ENCODE measurements around the gene CAAP1.

CAAP1 gene, protein sequence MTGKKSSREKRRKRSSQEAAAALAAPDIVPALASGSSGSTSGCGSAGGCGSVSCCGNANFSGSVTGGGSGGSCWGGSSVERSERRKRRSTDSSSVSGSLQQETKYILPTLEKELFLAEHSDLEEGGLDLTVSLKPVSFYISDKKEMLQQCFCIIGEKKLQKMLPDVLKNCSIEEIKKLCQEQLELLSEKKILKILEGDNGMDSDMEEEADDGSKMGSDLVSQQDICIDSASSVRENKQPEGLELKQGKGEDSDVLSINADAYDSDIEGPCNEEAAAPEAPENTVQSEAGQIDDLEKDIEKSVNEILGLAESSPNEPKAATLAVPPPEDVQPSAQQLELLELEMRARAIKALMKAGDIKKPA

DNA sequence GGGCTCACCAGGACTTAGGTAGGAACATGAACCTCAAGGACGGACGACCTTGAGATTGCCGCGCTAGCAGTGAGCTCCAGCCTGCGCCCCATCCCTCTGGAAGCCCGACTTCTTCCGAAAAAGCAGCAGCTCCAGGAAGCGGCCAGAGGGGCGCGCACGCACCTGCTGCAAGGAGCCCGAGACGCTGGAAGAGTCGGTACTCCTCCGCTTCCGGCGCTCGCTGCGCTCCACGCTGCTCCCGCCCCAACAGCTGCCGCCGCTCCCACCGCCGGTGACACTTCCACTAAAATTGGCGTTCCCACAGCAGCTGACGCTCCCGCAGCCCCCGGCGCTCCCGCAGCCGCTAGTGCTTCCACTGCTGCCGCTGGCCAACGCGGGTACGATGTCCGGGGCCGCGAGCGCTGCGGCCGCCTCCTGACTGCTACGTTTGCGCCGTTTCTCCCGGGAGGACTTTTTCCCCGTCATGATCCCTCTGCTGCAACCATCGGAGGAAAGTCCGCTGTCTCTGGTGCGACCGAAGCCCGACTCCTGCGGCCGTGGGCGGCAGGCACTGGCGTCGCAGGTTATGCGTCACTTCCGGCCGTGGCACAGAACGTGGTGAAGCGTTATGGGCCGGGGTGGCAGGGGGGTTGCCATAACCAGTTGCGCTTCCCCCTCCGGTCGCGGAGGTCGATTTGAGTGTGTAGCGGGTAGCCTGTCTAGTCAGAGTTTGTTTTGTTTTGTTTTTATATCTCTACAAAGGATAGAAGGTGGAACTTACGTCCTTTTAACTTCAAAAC lies at the start of gene CAAP1:
CAAP1 (minus strand) TSS at position 552 of the 779 bp plus-strand sequence; CDS start at position 465, 87 bp downstream.
- peaks cover 3% of the 10 kb centered on the region; the same call in 1 of the 2 replicates for H3K4me1 ChIP-seq (ENCODE audit: control insufficient read depth, insufficient read depth, low read length)
- no peak within 1 kb of the TSS for H3K27ac ChIP-seq (ENCODE audit: low read length)
- H3K36me3 ChIP-seq (ENCODE audit: control insufficient read depth, insufficient read depth, low read length): no peaks in the 10 kb centered on the region
- no CpG with 5 or more reads among the region's 70 CpGs for WGBS (ENCODE audit: insufficient coverage, insufficient read length)
- no peaks in the 10 kb centered on the region for H3K9me3 ChIP-seq (ENCODE audit: control insufficient read depth, insufficient read depth, low read length)
- H3K27me3 ChIP-seq (ENCODE audit: control insufficient read depth, insufficient read depth, low read length): no peaks in the 10 kb centered on the region
- H3K4me3 ChIP-seq (ENCODE audit: low read length): peak within 1 kb of the TSS; percentile 85
- DNase-seq (ENCODE audit: low read depth, low spot score): peak; percentile 86

DNA sequence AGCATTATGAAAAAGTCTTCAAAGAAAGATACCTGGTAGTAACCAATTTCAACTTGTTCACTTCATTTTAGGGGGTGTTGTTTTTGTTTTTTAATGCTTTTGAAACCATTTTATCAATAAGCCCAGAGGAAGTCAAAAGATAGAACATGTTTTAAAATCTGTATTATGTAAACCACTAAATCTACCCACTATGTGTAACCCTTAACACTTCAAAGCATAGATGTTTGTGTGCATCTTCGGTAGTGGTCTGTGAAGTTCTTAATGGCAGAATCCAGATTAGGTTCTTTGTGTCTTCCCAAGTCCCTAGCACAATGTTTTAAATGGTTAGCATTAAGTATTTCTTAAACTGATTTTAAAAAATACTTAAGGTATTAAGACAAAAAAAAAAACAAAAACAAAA lies 48.2 kb upstream of the CAAP1 start:
- Histone ChIP-seq H3K36me3 (ENCODE audit: control insufficient read depth, insufficient read depth, low read length) (no peaks in the 10 kb centered on the region), H3K9me3 (ENCODE audit: control insufficient read depth, insufficient read depth, low read length) (no peaks in the 10 kb centered on the region), H3K27me3 (ENCODE audit: control insufficient read depth, insufficient read depth, low read length) (no peaks in the 10 kb centered on the region), H3K27ac (ENCODE audit: low read length) (no peak overlapping the region), H3K4me1 (ENCODE audit: control insufficient read depth, insufficient read depth, low read length) (peaks cover 4% of the 10 kb centered on the region; the same call in 1 of the 2 replicates), H3K4me3 (ENCODE audit: low read length) (no peak overlapping the region)
- no CpG with 5 or more reads among the region's 1 CpG for WGBS (ENCODE audit: insufficient coverage, insufficient read length)
- no peak for DNase-seq (ENCODE audit: low read depth, low spot score)

DNA sequence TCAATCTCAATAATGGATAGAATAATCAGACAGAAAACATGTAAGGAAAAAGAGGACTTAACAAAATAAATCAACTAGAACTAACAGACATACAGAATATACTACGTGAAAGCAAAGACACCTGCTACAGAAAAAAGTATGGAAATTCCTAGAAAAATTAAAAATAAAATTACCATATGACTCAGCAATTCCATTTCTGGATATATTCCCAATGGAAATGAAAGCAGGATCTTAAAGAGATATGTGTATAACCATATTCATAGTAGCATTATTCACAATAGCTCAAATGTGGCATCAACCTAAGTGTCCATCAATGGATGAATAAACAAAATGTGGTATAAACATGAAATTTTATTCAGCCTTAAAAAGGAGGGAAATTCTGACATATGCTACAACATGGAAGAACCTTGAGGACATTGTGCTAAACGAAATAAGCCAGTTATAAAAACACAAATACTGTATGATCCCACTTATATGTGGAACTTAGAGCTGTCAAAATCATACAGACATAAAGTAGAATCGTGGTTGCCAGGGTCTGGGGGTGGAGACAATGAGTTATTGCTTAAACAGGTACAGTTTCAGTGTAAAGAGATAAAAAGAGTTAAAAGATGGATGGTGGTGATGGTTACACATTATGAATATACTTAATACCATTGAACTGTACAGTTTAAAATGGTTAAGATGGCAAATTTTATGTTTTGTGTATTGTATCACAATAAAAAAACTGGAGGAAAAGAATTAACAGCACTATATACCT lies 47.5 kb upstream of the CAAP1 start:
- Histone ChIP-seq H3K4me3 (ENCODE audit: low read length) (no peak overlapping the region), H3K27ac (ENCODE audit: low read length) (no peak overlapping the region), H3K9me3 (ENCODE audit: control insufficient read depth, insufficient read depth, low read length) (no peaks in the 10 kb centered on the region), H3K27me3 (ENCODE audit: control insufficient read depth, insufficient read depth, low read length) (no peaks in the 10 kb centered on the region), H3K4me1 (ENCODE audit: control insufficient read depth, insufficient read depth, low read length) (peaks cover 4% of the 10 kb centered on the region; the same call in 1 of the 2 replicates), H3K36me3 (ENCODE audit: control insufficient read depth, insufficient read depth, low read length) (no peaks in the 10 kb centered on the region)
- no CpG with 5 or more reads among the region's 3 CpGs for WGBS (ENCODE audit: insufficient coverage, insufficient read length)
- DNase-seq (ENCODE audit: low read depth, low spot score): no peak

DNA sequence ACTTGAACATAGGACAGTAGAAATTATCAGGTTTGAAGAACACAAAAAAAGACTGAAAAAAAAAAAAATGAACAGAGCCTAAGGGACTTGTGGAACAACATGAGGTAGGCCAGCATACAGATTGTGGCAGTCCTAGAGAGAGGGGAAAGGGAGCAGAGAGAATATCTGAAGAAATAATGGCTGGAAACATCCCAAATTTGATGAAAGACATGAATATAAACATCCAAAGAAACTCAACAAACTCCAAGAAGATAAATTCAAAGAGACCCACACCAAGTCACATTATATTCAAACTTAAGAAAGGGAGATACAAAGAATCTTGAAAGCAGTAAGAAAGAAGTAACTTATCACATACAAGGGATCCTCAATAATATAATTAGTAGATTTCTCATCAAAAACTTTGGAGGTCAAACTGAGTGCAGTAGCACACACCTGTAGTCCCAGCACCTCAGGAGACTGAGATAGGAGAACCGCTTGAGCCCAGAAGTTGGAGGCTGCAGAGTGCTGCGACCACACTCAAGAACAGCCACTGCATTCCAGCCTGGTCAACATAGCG lies 45.3 kb upstream of the CAAP1 start:
- no CpG with 5 or more reads among the region's 3 CpGs for WGBS (ENCODE audit: insufficient coverage, insufficient read length)

DNA sequence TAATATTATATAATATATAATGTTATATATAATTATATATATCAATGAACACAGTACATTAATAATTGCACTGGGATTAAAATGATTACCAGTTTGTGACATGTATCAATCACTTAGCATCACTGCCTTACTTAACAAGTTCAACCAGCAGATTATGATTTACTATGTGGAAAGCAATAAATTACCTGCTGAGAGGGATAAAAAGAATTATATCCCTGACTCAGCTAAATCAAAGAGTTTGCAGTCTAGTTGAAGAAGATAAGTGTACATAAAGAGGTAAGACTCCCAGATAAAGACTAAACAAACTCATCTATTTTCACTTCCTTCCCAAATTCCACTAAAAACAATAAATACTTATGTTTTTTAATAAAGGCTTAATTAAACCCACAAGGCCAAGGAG lies 43.2 kb upstream of the CAAP1 start:
- Histone ChIP-seq H3K4me3 (ENCODE audit: low read length) (no peak overlapping the region), H3K27me3 (ENCODE audit: control insufficient read depth, insufficient read depth, low read length) (no peaks in the 10 kb centered on the region), H3K9me3 (ENCODE audit: control insufficient read depth, insufficient read depth, low read length) (no peaks in the 10 kb centered on the region), H3K36me3 (ENCODE audit: control insufficient read depth, insufficient read depth, low read length) (no peaks in the 10 kb centered on the region), H3K27ac (ENCODE audit: low read length) (no peak overlapping the region), H3K4me1 (ENCODE audit: control insufficient read depth, insufficient read depth, low read length) (peaks cover 4% of the 10 kb centered on the region; the same call in 1 of the 2 replicates)
- no peak for DNase-seq (ENCODE audit: low read depth, low spot score)

More for the DNA sequence above, 45.3 kb upstream of the CAAP1 start:
- no peaks in the 10 kb centered on the region for H3K27me3 ChIP-seq (ENCODE audit: control insufficient read depth, insufficient read depth, low read length)
- no peak for DNase-seq (ENCODE audit: low read depth, low spot score)
- peaks cover 4% of the 10 kb centered on the region; the same call in 1 of the 2 replicates for H3K4me1 ChIP-seq (ENCODE audit: control insufficient read depth, insufficient read depth, low read length)
- H3K9me3 ChIP-seq (ENCODE audit: control insufficient read depth, insufficient read depth, low read length): no peaks in the 10 kb centered on the region
- no peaks in the 10 kb centered on the region for H3K36me3 ChIP-seq (ENCODE audit: control insufficient read depth, insufficient read depth, low read length)
- H3K27ac ChIP-seq (ENCODE audit: low read length): no peak overlapping the region
- H3K4me3 ChIP-seq (ENCODE audit: low read length): no peak overlapping the region

DNA sequence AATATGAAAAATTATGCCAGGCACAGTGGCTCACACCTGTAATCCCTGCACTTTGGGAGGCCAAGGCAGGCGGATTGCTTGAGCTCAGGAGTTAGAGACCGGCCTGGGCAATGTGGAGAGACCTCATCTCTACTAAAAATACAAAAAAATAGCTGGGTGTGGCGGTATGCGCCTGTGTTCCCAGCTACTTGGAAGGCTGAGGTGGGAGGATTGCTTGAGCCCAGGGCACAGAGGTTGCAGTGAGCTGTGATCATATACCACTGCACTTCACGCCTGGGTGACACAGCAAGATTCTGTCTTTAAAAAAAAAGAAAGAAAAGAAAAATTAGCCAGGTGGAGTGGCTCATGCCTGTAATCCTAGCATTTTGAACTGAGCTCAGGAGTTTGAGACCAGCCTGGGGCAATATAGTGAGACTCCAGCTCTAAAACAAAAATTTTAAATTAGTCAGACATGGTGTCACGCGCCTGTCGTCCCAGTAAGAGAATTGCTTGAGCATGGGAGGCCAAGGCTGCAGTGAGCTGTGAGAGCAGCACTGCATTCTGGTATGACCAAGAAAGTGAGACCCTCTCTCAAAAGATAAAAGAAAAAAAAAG lies 36.4 kb upstream of the CAAP1 start:
- peaks cover 8% of the 10 kb centered on the region; the same call in 1 of the 2 replicates for H3K36me3 ChIP-seq (ENCODE audit: control insufficient read depth, insufficient read depth, low read length)
- H3K27ac ChIP-seq (ENCODE audit: low read length): no peak overlapping the region
- no peaks in the 10 kb centered on the region for H3K4me1 ChIP-seq (ENCODE audit: control insufficient read depth, insufficient read depth, low read length)
- H3K9me3 ChIP-seq (ENCODE audit: control insufficient read depth, insufficient read depth, low read length): no peaks in the 10 kb centered on the region
- DNase-seq (ENCODE audit: low read depth, low spot score): no peak
- no peaks in the 10 kb centered on the region for H3K27me3 ChIP-seq (ENCODE audit: control insufficient read depth, insufficient read depth, low read length)
- H3K4me3 ChIP-seq (ENCODE audit: low read length): no peak overlapping the region
- WGBS (ENCODE audit: insufficient coverage, insufficient read length): no CpG with 5 or more reads among the region's 8 CpGs

DNA sequence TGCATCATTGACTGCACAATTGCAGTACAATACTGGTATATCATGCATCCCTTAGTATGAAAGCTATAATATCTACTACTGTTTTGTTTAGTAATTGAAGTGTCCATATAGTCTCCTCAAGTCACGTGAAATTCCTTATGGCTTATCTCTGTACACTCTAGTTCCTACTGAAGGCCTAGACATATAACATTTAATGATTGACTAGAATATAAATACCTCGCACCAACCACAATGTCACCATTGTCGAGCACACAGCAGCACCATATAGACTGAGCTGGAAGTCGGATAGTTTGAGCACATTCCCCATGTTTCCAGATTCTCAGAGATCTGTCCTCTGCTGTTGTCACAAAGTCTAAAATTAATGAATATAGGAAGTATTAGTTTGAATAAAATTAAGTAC lies 33.0 kb upstream of the CAAP1 start:
- Histone ChIP-seq H3K27me3 (ENCODE audit: control insufficient read depth, insufficient read depth, low read length) (no peaks in the 10 kb centered on the region), H3K36me3 (ENCODE audit: control insufficient read depth, insufficient read depth, low read length) (peaks cover 12% of the 10 kb centered on the region; the same call in 1 of the 2 replicates), H3K4me3 (ENCODE audit: low read length) (no peak overlapping the region), H3K27ac (ENCODE audit: low read length) (no peak overlapping the region), H3K9me3 (ENCODE audit: control insufficient read depth, insufficient read depth, low read length) (no peaks in the 10 kb centered on the region), H3K4me1 (ENCODE audit: control insufficient read depth, insufficient read depth, low read length) (no peaks in the 10 kb centered on the region)
- WGBS (ENCODE audit: insufficient coverage, insufficient read length): no CpG with 5 or more reads among the region's 4 CpGs
- no peak for DNase-seq (ENCODE audit: low read depth, low spot score)

DNA sequence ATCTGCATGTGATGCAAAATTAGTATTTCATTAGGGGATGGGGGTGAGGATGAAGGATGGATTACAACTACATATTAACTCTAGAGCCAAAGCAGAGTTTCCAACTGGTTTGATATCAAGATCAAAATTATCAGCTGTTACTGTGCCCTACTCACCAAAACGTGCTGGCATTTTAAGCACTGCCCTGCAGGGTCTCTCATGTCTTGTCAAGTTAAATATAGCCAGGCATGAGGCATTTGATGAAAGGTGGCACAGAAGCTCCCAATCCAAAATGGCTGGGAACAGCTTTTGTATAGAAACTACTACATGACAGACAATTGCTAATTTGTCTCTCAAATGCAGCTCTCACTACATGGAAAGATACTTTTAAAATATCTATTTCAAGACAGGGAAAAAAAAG lies 27.1 kb upstream of the CAAP1 start:
- H3K4me3 ChIP-seq (ENCODE audit: low read length): no peak overlapping the region
- peaks cover 11% of the 10 kb centered on the region; the same call in 1 of the 2 replicates for H3K36me3 ChIP-seq (ENCODE audit: control insufficient read depth, insufficient read depth, low read length)
- H3K27me3 ChIP-seq (ENCODE audit: control insufficient read depth, insufficient read depth, low read length): no peaks in the 10 kb centered on the region
- no peak overlapping the region for H3K27ac ChIP-seq (ENCODE audit: low read length)
- H3K9me3 ChIP-seq (ENCODE audit: control insufficient read depth, insufficient read depth, low read length): no peaks in the 10 kb centered on the region
- no CpG with 5 or more reads among the region's 1 CpG for WGBS (ENCODE audit: insufficient coverage, insufficient read length)
- DNase-seq (ENCODE audit: low read depth, low spot score): no peak
- no peaks in the 10 kb centered on the region for H3K4me1 ChIP-seq (ENCODE audit: control insufficient read depth, insufficient read depth, low read length)

DNA sequence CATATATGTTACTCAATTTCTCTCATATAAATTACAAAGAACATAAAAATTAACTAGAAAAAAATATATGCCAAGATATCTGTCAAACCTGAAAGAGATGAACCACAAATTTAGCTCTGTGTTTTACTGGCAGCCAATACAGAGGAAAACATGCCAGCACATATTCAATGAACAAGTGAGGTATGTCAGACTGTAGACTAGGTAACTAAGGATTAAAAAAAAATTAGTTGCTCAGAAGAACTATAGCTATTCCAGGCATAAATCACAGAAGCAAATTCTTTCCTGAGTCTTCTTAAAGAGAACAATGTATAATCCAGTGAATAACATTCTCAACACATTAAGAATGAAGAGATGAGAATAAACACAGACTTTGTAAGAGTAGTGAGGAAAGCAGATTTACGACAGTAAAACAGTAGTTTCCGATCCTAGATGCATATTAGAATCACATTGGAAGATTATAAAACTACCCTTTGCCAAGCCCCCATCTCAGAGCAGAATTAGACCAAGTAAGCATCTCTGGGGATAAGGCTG lies 20.6 kb upstream of the CAAP1 start:
- Histone ChIP-seq H3K27me3 (ENCODE audit: control insufficient read depth, insufficient read depth, low read length) (no peaks in the 10 kb centered on the region), H3K36me3 (ENCODE audit: control insufficient read depth, insufficient read depth, low read length) (peaks cover 3% of the 10 kb centered on the region; the same call in 1 of the 2 replicates), H3K9me3 (ENCODE audit: control insufficient read depth, insufficient read depth, low read length) (no peaks in the 10 kb centered on the region), H3K4me1 (ENCODE audit: control insufficient read depth, insufficient read depth, low read length) (no peaks in the 10 kb centered on the region), H3K27ac (ENCODE audit: low read length) (no peak overlapping the region), H3K4me3 (ENCODE audit: low read length) (no peak overlapping the region)
- WGBS (ENCODE audit: insufficient coverage, insufficient read length): no CpG with 5 or more reads among the region's 2 CpGs
- DNase-seq (ENCODE audit: low read depth, low spot score): no peak
